ENCODE data around the gene RAB31. TPM values are rescaled to one million over a fixed set of nuclear protein-coding genes. Genes with fewer than 3 reads are reported as not detected.

Gene RAB31
- total RNA-seq, 1 experiment from 2014 or later, result 118 TPM

- Histone ChIP-seq H3K4me1 (ENCODE audit: control insufficient read depth, insufficient read depth, low read length) (no peaks in the 10 kb centered on the region), H3K9me3 (ENCODE audit: control insufficient read depth, insufficient read depth, low read depth, low read length) (no peaks in the 10 kb centered on the region), H3K27me3 (ENCODE audit: control insufficient read depth, insufficient read depth, low read length) (no peaks in the 10 kb centered on the region), H3K4me3 (ENCODE audit: low read depth in 2 of 2, low read length in 2 of 2) (no peak overlapping the region), H3K27ac (ENCODE audit: low read length) (no peak overlapping the region), H3K36me3 (ENCODE audit: control insufficient read depth, insufficient read depth, low read length) (no peaks in the 10 kb centered on the region)
- ATAC-seq (no peak), DNase-seq (ENCODE audit: low read depth, low spot score) (no peak)
- TF ChIP-seq TCF7L2 (IDR thresholded peaks at IDR 0.05; ENCODE audit: low read depth, low read length), result no peak
- no peak for TF ChIP-seq REST (IDR thresholded peaks at IDR 0.05; ENCODE audit: insufficient read depth in 1 of 2, low read depth in 2 of 2, low read length in 1 of 2)
- no peak for TF ChIP-seq SIN3A (IDR thresholded peaks at IDR 0.05; ENCODE audit: borderline replicate concordance, insufficient read depth, low read depth, low read length)
- TF ChIP-seq POLR2AphosphoS5 (IDR thresholded peaks at IDR 0.05; ENCODE audit: low read depth, low read length), result no peak
- no peak for TF ChIP-seq CTCF (IDR thresholded peaks at IDR 0.05)
- CTCF ChIA-PET, result interaction anchor here (0.5 kb wide), 1 partner anchor 100 kb away, joined by 3 read pairs; no protein-coding TSS in a partner anchor
- BruUV-seq (replicated peaks), result no TSS peak
- in situ Hi-C loops (cut with HindIII; ENCODE audit: low pct_unique_long_range_greater_than_20kb, low sequenced_read_pairs) (no loop called here), intact Hi-C loops (cut with micrococcal nuclease; ENCODE audit: unreplicated experiment) (no loop called here)
- POLR2A ChIA-PET, result no interaction called here
Observed at GRCh38 chr18:9839211-9839610, 131.1 kb downstream of the RAB31 start.

DNA sequence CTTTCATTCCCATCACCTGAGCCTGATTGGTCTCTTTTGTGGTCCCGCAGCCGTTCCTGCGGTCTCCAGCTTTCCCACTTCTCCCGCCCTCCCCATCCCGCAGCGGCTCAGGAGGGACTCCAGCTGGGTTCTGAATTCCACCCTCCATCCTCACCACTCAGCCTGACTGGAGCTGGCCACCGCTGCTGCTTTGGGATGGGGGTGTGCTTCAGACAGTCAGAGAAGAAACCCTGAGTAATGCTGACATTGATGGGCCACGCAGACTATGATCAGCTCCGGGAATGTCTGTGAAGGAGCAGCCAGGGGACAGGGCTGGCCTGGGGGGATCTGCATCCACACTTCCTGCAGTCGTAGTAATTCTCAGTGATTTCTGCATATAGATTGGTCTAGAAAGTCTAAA, 131.8 kb downstream of the RAB31 start:
- CTCF ChIA-PET, result no interaction called here
- H3K27me3 ChIP-seq (ENCODE audit: control insufficient read depth, insufficient read depth, low read length), result no peaks in the 10 kb centered on the region
- POLR2A ChIA-PET, result interaction anchor here (0.6 kb wide), 1 partner anchor 56 kb away, joined by 4 read pairs; no protein-coding TSS in a partner anchor
- ATAC-seq (no peak), DNase-seq (ENCODE audit: low read depth, low spot score) (no peak)
- H3K9me3 ChIP-seq (ENCODE audit: control insufficient read depth, insufficient read depth, low read depth, low read length), result no peaks in the 10 kb centered on the region
- no peak for TF ChIP-seq REST (IDR thresholded peaks at IDR 0.05; ENCODE audit: insufficient read depth in 1 of 2, low read depth in 2 of 2, low read length in 1 of 2)
- no peak for TF ChIP-seq SIN3A (IDR thresholded peaks at IDR 0.05; ENCODE audit: borderline replicate concordance, insufficient read depth, low read depth, low read length)
- no peak for TF ChIP-seq POLR2AphosphoS5 (IDR thresholded peaks at IDR 0.05; ENCODE audit: low read depth, low read length)
- TF ChIP-seq TCF7L2 (IDR thresholded peaks at IDR 0.05; ENCODE audit: low read depth, low read length), result no peak
- TF ChIP-seq CTCF (IDR thresholded peaks at IDR 0.05), result no peak
- BruUV-seq (replicated peaks), result no TSS peak
- H3K27ac ChIP-seq (ENCODE audit: low read length), result no peak overlapping the region
- intact Hi-C loops (cut with micrococcal nuclease; ENCODE audit: unreplicated experiment) (no loop called here), in situ Hi-C loops (cut with HindIII; ENCODE audit: low pct_unique_long_range_greater_than_20kb, low sequenced_read_pairs) (no loop called here)
- H3K4me1 ChIP-seq (ENCODE audit: control insufficient read depth, insufficient read depth, low read length), result no peaks in the 10 kb centered on the region
- no peak overlapping the region for H3K4me3 ChIP-seq (ENCODE audit: low read depth in 2 of 2, low read length in 2 of 2)
- H3K36me3 ChIP-seq (ENCODE audit: control insufficient read depth, insufficient read depth, low read length), result no peaks in the 10 kb centered on the region
